ENCODE data around the gene LRRC4C.

The LRRC4C gene

GRCh38 chr11:41121600-41121999, 337.9 kb downstream of the LRRC4C start:
- Histone ChIP-seq H3K36me3 (ENCODE audit: insufficient read depth, low read length) (no peaks in the 10 kb centered on the region), H3K9ac (ENCODE audit: low read depth, low read length) (no peak overlapping the region), H3K79me2 (ENCODE audit: insufficient read depth, low read length) (no peaks in the 10 kb centered on the region), H3K27ac (ENCODE audit: low read length) (no peak overlapping the region), H3K4me3 (ENCODE audit: low read depth in 1 of 2, low read length in 2 of 2) (no peak overlapping the region), H2AFZ (ENCODE audit: low read depth, low read length) (no peak overlapping the region), H3K27me3 (ENCODE audit: insufficient read depth, low read length, poor library complexity) (no peaks in the 10 kb centered on the region), H3K4me2 (ENCODE audit: insufficient read depth, low read length) (no peak overlapping the region), H3K4me1 (ENCODE audit: insufficient read depth, low read length) (no peaks in the 10 kb centered on the region), H3K9me3 (ENCODE audit: insufficient read depth, low read length, severe bottlenecking) (no peaks in the 10 kb centered on the region), H4K20me1 (ENCODE audit: insufficient read depth, low read length) (no peaks in the 10 kb centered on the region)
- TF ChIP-seq CTCF (IDR thresholded peaks at IDR 0.05; ENCODE audit: borderline replicate concordance, extremely low read depth, low read length, poor library complexity, severe bottlenecking): no peak
- no peak for TF ChIP-seq EZH2 (IDR thresholded peaks at IDR 0.05; ENCODE audit: borderline replicate concordance, low read depth, low read length, severe bottlenecking)
- ATAC-seq (ENCODE audit: insufficient read depth, low read depth): no peak
- no peak for DNase-seq

- Histone ChIP-seq H3K4me2 (ENCODE audit: insufficient read depth, low read length) (no peak overlapping the region), H3K79me2 (ENCODE audit: insufficient read depth, low read length) (no peaks in the 10 kb centered on the region), H3K4me3 (ENCODE audit: low read depth in 1 of 2, low read length in 2 of 2) (no peak overlapping the region), H3K27me3 (ENCODE audit: insufficient read depth, low read length, poor library complexity) (no peaks in the 10 kb centered on the region), H3K4me1 (ENCODE audit: insufficient read depth, low read length) (no peaks in the 10 kb centered on the region), H3K27ac (ENCODE audit: low read length) (no peak overlapping the region), H3K9me3 (ENCODE audit: insufficient read depth, low read length, severe bottlenecking) (no peaks in the 10 kb centered on the region), H3K9ac (ENCODE audit: low read depth, low read length) (no peak overlapping the region), H2AFZ (ENCODE audit: low read depth, low read length) (no peak overlapping the region), H4K20me1 (ENCODE audit: insufficient read depth, low read length) (no peaks in the 10 kb centered on the region), H3K36me3 (ENCODE audit: insufficient read depth, low read length) (no peaks in the 10 kb centered on the region)
- ATAC-seq (ENCODE audit: insufficient read depth, low read depth) (no peak), DNase-seq (no peak)
- TF ChIP-seq CTCF (IDR thresholded peaks at IDR 0.05; ENCODE audit: borderline replicate concordance, extremely low read depth, low read length, poor library complexity, severe bottlenecking) (no peak), EZH2 (IDR thresholded peaks at IDR 0.05; ENCODE audit: borderline replicate concordance, low read depth, low read length, severe bottlenecking) (no peak)
Observed at GRCh38 chr11:41119484-41119883, 340.0 kb downstream of the LRRC4C start.

DNA sequence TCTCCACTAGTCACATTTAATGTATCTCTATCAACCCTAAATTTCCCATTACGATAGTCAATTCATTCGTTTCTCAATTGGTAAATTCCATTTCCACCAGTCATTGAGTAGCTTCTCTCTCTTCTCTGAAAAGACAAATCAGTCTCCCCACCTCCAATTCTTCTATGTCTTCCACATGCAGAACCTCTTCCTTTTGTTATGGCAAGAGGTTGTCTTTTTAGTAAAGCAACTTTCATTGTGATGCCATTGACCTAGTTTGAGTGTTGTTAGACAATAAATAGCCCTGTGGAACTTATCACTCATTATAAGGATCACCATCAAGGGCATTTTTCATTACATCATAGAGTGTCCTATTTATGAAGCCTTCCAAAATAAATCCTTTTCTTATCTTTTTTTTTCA, 340.9 kb downstream of the LRRC4C start:
- Histone ChIP-seq H3K27ac (ENCODE audit: low read length) (no peak overlapping the region), H3K4me2 (ENCODE audit: insufficient read depth, low read length) (no peak overlapping the region), H2AFZ (ENCODE audit: low read depth, low read length) (no peak overlapping the region), H3K4me1 (ENCODE audit: insufficient read depth, low read length) (no peaks in the 10 kb centered on the region), H4K20me1 (ENCODE audit: insufficient read depth, low read length) (no peaks in the 10 kb centered on the region), H3K27me3 (ENCODE audit: insufficient read depth, low read length, poor library complexity) (no peaks in the 10 kb centered on the region), H3K9ac (ENCODE audit: low read depth, low read length) (no peak overlapping the region), H3K36me3 (ENCODE audit: insufficient read depth, low read length) (no peaks in the 10 kb centered on the region), H3K79me2 (ENCODE audit: insufficient read depth, low read length) (no peaks in the 10 kb centered on the region), H3K9me3 (ENCODE audit: insufficient read depth, low read length, severe bottlenecking) (no peaks in the 10 kb centered on the region), H3K4me3 (ENCODE audit: low read depth in 1 of 2, low read length in 2 of 2) (no peak overlapping the region)
- ATAC-seq (ENCODE audit: insufficient read depth, low read depth) (no peak), DNase-seq (no peak)
- no peak for TF ChIP-seq EZH2 (IDR thresholded peaks at IDR 0.05; ENCODE audit: borderline replicate concordance, low read depth, low read length, severe bottlenecking)

- no peaks in the 10 kb centered on the region for H3K36me3 ChIP-seq (ENCODE audit: insufficient read depth, low read length)
- no peak overlapping the region for H3K9ac ChIP-seq (ENCODE audit: low read depth, low read length)
- H3K79me2 ChIP-seq (ENCODE audit: insufficient read depth, low read length): no peaks in the 10 kb centered on the region
- H3K4me2 ChIP-seq (ENCODE audit: insufficient read depth, low read length): no peak overlapping the region
- H3K27me3 ChIP-seq (ENCODE audit: insufficient read depth, low read length, poor library complexity): no peaks in the 10 kb centered on the region
- H2AFZ ChIP-seq (ENCODE audit: low read depth, low read length): no peak overlapping the region
- no peaks in the 10 kb centered on the region for H3K4me1 ChIP-seq (ENCODE audit: insufficient read depth, low read length)
- no peak overlapping the region for H3K4me3 ChIP-seq (ENCODE audit: low read depth in 1 of 2, low read length in 2 of 2)
- no peaks in the 10 kb centered on the region for H4K20me1 ChIP-seq (ENCODE audit: insufficient read depth, low read length)
- no peak for ATAC-seq (ENCODE audit: insufficient read depth, low read depth)
- H3K9me3 ChIP-seq (ENCODE audit: insufficient read depth, low read length, severe bottlenecking): no peaks in the 10 kb centered on the region
- TF ChIP-seq EZH2 (IDR thresholded peaks at IDR 0.05; ENCODE audit: borderline replicate concordance, low read depth, low read length, severe bottlenecking): no peak
- no peak for TF ChIP-seq CTCF (IDR thresholded peaks at IDR 0.05; ENCODE audit: borderline replicate concordance, extremely low read depth, low read length, poor library complexity, severe bottlenecking)
- no peak for DNase-seq
- no peak overlapping the region for H3K27ac ChIP-seq (ENCODE audit: low read length)
Observed at GRCh38 chr11:41116970-41117369, 342.5 kb downstream of the LRRC4C start.
